Endothelial cell of umbilical vein (primary cell): ENCODE measurements around the gene CANT1. TPM values are rescaled to one million over a fixed set of nuclear protein-coding genes. Genes with fewer than 3 reads are reported as not detected.

Experiments used
- BruUV-seq: library from RNA; stranded (reverse); fragments of 400-500 nt; replicated peaks from 2 replicates; lab custom pipeline; 2021; lab: Mats Ljungman, UMichigan
- CTCF ChIA-PET: fragments of 300-600, 350-600 bp; sonication (Branson Sonifier 250); formaldehyde crosslinking; loops from one replicate; lab custom pipeline; 2021; ENCODE audit warnings: antibody characterized with exemption, inconsistent platforms; lab: Charles Lee
- POLR2A ChIA-PET: fragments of 300-600, 350-600 bp; sonication (Branson Sonifier 250); formaldehyde crosslinking; loops from one replicate; lab custom pipeline; 2021; ENCODE audit warnings: antibody characterized with exemption, inconsistent platforms; lab: Charles Lee
- DNase-seq: peaks from one replicate; pipeline ENCODE4 v3.0.0-alpha.2; 2011; ENCODE audit warnings: low read depth, low spot score
- FAIRE-seq: peaks from 2 replicates; lab custom pipeline; 2011; peaks lifted over from hg19 to GRCh38; lab: Jason Lieb, UNC
- H2AFZ ChIP-seq: 2 replicates; pipeline ENCODE4 v1.6.0; 2012; ENCODE audit warnings: low read depth, low read length, control low read depth, inconsistent platforms
- H3K27ac ChIP-seq: 2 replicates; pipeline ENCODE4 v1.5.1; 2011; ENCODE audit warnings: low read depth, mild to moderate bottlenecking, control low read depth, low read length, moderate library complexity; ENCODE audit not compliant: insufficient read depth
- H3K27me3 ChIP-seq, 2 experiments: 2 replicates each; pipeline versions ENCODE4 v1.6.0 to v1.6.1; 2011; ENCODE audit warnings: low read length in 2 of 2, mixed read lengths in 1 of 2; ENCODE audit not compliant: control insufficient read depth in 2 of 2, insufficient read depth in 2 of 2
- H3K36me3 ChIP-seq, 2 experiments: 2 replicates in 1 of 2; 3 replicates in 1 of 2; pipeline ENCODE4 v1.5.1; 2011; ENCODE audit warnings: low read length in 2 of 2, mild to moderate bottlenecking in 1 of 2, moderate library complexity in 1 of 2; ENCODE audit not compliant: control insufficient read depth in 2 of 2, insufficient read depth in 2 of 2; ENCODE audit errors: extremely low read depth in 1 of 2
- H3K4me1 ChIP-seq: 3 replicates; pipeline ENCODE4 v1.5.1; 2011; ENCODE audit warnings: mild to moderate bottlenecking, low read length; ENCODE audit not compliant: control insufficient read depth, insufficient read depth; ENCODE audit errors: extremely low read depth
- H3K4me2 ChIP-seq: 2 replicates; pipeline ENCODE4 v1.6.1; 2011; ENCODE audit warnings: low read length, control low read depth, mixed read lengths; ENCODE audit not compliant: insufficient read depth
- H3K4me3 ChIP-seq, 3 experiments: fragments of 200-600 bp in 1 of 3; sonication (generic), shearing (Covaris generic) in 1 of 3; replicated peaks in 1 of 3; 2 replicates each; pipeline ENCODE4 v1.5.1; 2011 to 2016; ENCODE audit warnings: control low read depth in 3 of 3, low read length in 3 of 3, mild to moderate bottlenecking in 2 of 3, inconsistent platforms in 1 of 3, low read depth in 1 of 3, moderate library complexity in 1 of 3; ENCODE audit not compliant: insufficient read depth in 1 of 3
- H3K79me2 ChIP-seq: 2 replicates; pipeline ENCODE4 v1.6.0; 2012; ENCODE audit warnings: low read length, inconsistent platforms; ENCODE audit not compliant: control insufficient read depth, insufficient read depth
- H3K9ac ChIP-seq: replicated peaks from 2 replicates; pipeline ENCODE3; 2011; ENCODE audit warnings: low read length, control low read depth; ENCODE audit not compliant: insufficient read depth; ENCODE audit errors: extremely low read depth
- H3K9me1 ChIP-seq: replicated peaks from 3 replicates; pipeline ENCODE4 v1.6.0; 2011; ENCODE audit warnings: mild to moderate bottlenecking, low read length; ENCODE audit not compliant: control insufficient read depth, insufficient read depth; ENCODE audit errors: extremely low read depth
- H3K9me3 ChIP-seq: replicated peaks from 2 replicates; pipeline ENCODE4 v1.5.1; 2012; ENCODE audit warnings: low read length, inconsistent platforms; ENCODE audit not compliant: control insufficient read depth, insufficient read depth
- H4K20me1 ChIP-seq: replicated peaks from 2 replicates; pipeline ENCODE3; 2011; ENCODE audit warnings: mild to moderate bottlenecking, low read length; ENCODE audit not compliant: control insufficient read depth, insufficient read depth; ENCODE audit errors: extremely low read depth
- EZH2 ChIP-seq: IDR thresholded peaks from 2 replicates; pipeline ENCODE4 v1.6.1; 2012; ENCODE audit warnings: borderline replicate concordance, low read depth, mild to moderate bottlenecking, moderate library complexity, low read length, inconsistent platforms; ENCODE audit not compliant: severe bottlenecking
- FOS ChIP-seq: IDR thresholded peaks from 2 replicates; pipeline ENCODE4 v1.6.1; 2011; ENCODE audit warnings: mild to moderate bottlenecking, low read length, moderate library complexity, borderline replicate concordance; ENCODE audit not compliant: insufficient read depth
- GATA2 ChIP-seq: IDR thresholded peaks from 2 replicates; pipeline ENCODE4 v1.7.0; 2011; ENCODE audit warnings: low read depth, mild to moderate bottlenecking, moderate library complexity, mixed read lengths, low read length; ENCODE audit not compliant: insufficient read length, insufficient read depth
- JUN ChIP-seq: IDR thresholded peaks from 2 replicates; pipeline ENCODE4 v1.6.1; 2011; ENCODE audit warnings: borderline replicate concordance, low read depth; ENCODE audit not compliant: insufficient read length, insufficient read depth
- MYC ChIP-seq: IDR thresholded peaks from one replicate; pipeline ENCODE4 v1.6.1; 2011; ENCODE audit warnings: mild to moderate bottlenecking, low read depth, low read length
- POLR2A ChIP-seq: IDR thresholded peaks from 2 replicates; pipeline ENCODE4 v1.6.1; 2012; ENCODE audit warnings: low read depth, mild to moderate bottlenecking, control low read depth, low read length
- POLR2AphosphoS5 ChIP-seq: IDR thresholded peaks from 2 replicates; pipeline ENCODE4 v1.6.1; 2012; ENCODE audit warnings: low read depth, mild to moderate bottlenecking, control low read depth, low read length, moderate library complexity; ENCODE audit not compliant: insufficient read depth
- dilution Hi-C: fragments of 300-500 bp; cut with MboI; formaldehyde crosslinking; loops from one replicate; pipeline ENCODE4 v1.15.0; 2019; ENCODE audit warnings: low sequenced_read_pairs; ENCODE audit not compliant: extremely low pct_ligation_motif_present
- intact Hi-C: fragments of 100-400 bp; cut with micrococcal nuclease; formaldehyde crosslinking; loops from one replicate; pipeline ENCODE4 v1.10.0; 2022
- polyA plus RNA-seq, 4 experiments: library from polyadenylated mRNA; depleted of rRNA in 3 of 4; stranded (reverse) in 3 of 4; unstranded in 1 of 4; fragments of >200 nt; gene quantifications; 2 replicates each; pipeline versions ENCODE4 v1.2.1 to v1.2.3, GENCODE V29; 2011 to 2012; ENCODE audit warnings: missing spikeins in 1 of 4
- total RNA-seq: library from RNA; stranded (reverse); gene quantifications from 2 replicates; pipeline ENCODE4 v1.2.3, GENCODE V29; 2021
- TF ChIP-seq, protein P1 (sequence below): IDR thresholded peaks from 2 replicates; pipeline ENCODE4 v1.6.1; 2011; ENCODE audit not compliant: insufficient read depth, insufficient read length
- TF ChIP-seq, protein P2 (sequence below), 2 donors: IDR thresholded peaks; 1 replicate in 1 of 2; 2 replicates in 1 of 2; pipeline ENCODE4 v1.5.1; 2011; ENCODE audit warnings: low read length in 2 of 2, mild to moderate bottlenecking in 2 of 2, moderate library complexity in 2 of 2, control low read depth in 1 of 2, inconsistent platforms in 1 of 2, low read depth in 1 of 2; ENCODE audit not compliant: insufficient read depth in 1 of 2; ENCODE audit errors: extremely low read depth in 1 of 2

The CANT1 gene
- total and polyA plus RNA-seq, 2 donors (not counting 3 experiments of a cell fraction or from before 2014, with no cell fraction given), result 85.0 to 93.6 TPM

DNA sequence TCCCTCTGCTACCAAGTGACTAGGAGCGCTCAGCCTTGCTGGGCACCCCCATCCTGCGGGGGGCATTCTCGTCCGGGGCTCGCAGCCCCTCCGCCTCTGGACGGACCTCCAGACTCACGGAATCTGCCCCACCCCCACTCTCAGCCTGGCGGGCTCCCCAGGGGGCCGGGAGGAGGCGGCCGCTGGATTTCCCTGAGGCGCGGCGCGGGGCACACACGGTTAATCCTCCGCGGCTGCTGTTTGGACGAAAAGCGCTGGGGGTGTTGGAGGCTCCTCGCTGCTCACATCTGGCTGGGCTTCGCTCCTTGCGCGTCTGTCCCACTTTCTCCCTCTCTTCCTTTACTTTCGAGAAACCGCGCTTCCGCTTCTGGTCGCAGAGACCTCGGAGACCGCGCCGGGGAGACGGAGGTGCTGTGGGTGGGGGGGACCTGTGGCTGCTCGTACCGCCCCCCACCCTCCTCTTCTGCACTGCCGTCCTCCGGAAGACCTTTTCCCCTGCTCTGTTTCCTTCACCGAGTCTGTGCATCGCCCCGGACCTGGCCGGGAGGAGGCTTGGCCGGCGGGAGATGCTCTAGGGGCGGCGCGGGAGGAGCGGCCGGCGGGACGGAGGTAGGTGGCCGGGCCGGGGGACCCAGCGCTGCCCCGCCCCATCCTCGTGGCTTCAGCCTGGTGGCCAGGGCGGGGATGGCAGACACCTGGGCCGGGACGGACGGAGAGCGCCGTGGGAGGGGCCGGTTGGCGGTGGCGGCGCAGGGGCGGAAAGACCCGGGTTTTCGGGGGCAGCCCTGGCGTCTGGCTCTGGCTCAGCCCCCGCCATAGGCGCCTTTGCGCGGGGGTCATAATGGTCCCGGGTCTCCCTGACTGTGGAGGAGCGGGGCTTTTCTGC lies 14.6 kb upstream of the CANT1 start, which contains the start of gene C1QTNF1:
TSS of gene C1QTNF1 (plus strand) at position 284 of the 886 bp plus-strand sequence. CDS start 19,800 bp downstream, outside the sequence.
- intact Hi-C loops, result no loop called here
- no peaks in the 10 kb centered on the region for H3K36me3 ChIP-seq
- no peaks in the 10 kb centered on the region for H3K79me2 ChIP-seq
- ChIA-PET CTCF (no interaction called here), POLR2A (no interaction called here)
- dilution Hi-C loops, result no loop called here
- no TSS peak for BruUV-seq
- H4K20me1 ChIP-seq, result no peaks in the 10 kb centered on the region
- peaks cover 28% of the 10 kb centered on the region for H3K4me1 ChIP-seq
- H3K27me3 ChIP-seq, result peaks cover 0 to 16% of the 10 kb centered on the region in 2 experiments
- H3K9me1 ChIP-seq, result no peaks in the 10 kb centered on the region
- DNase-seq (no peak), FAIRE-seq (no peak)
- TF ChIP-seq, protein P1, sequence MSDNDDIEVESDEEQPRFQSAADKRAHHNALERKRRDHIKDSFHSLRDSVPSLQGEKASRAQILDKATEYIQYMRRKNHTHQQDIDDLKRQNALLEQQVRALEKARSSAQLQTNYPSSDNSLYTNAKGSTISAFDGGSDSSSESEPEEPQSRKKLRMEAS, result no peak
- TF ChIP-seq EZH2 (peak; percentile 69), JUN (no peak), MYC (no peak), GATA2 (no peak), POLR2A (no peak), POLR2AphosphoS5 (no peak), FOS (no peak)
- TF ChIP-seq, protein P2, sequence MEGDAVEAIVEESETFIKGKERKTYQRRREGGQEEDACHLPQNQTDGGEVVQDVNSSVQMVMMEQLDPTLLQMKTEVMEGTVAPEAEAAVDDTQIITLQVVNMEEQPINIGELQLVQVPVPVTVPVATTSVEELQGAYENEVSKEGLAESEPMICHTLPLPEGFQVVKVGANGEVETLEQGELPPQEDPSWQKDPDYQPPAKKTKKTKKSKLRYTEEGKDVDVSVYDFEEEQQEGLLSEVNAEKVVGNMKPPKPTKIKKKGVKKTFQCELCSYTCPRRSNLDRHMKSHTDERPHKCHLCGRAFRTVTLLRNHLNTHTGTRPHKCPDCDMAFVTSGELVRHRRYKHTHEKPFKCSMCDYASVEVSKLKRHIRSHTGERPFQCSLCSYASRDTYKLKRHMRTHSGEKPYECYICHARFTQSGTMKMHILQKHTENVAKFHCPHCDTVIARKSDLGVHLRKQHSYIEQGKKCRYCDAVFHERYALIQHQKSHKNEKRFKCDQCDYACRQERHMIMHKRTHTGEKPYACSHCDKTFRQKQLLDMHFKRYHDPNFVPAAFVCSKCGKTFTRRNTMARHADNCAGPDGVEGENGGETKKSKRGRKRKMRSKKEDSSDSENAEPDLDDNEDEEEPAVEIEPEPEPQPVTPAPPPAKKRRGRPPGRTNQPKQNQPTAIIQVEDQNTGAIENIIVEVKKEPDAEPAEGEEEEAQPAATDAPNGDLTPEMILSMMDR (IDR thresholded peaks at IDR 0.05; ENCODE audit: extremely low read depth in 1 of 2, insufficient read depth in 1 of 2, low read depth in 1 of 2, low read length in 2 of 2), result peak; percentile 25 to 29
- H3K9me3 ChIP-seq, result no peaks in the 10 kb centered on the region
- H3K27ac ChIP-seq, result no peak within 1 kb of the TSS
- no peak within 1 kb of the TSS for H3K9ac ChIP-seq
- peak within 1 kb of the TSS; percentile 74 for H2AFZ ChIP-seq
- peak within 1 kb of the TSS; percentile 64 for H3K4me2 ChIP-seq
- peak within 1 kb of the TSS; percentile 39 to 41 (median 40) for H3K4me3 ChIP-seq
